CD8-positive, alpha-beta memory T cell (primary cell): ENCODE results near the gene DNAH14. TPM values are rescaled to one million over a fixed set of nuclear protein-coding genes. Genes with fewer than 3 reads are reported as not detected.

ENCODE experiments used
- CTCF ChIA-PET: fragments of 350-600 bp; sonication (Branson Sonifier 250); formaldehyde crosslinking; loops from one replicate; lab custom pipeline; 2021; ENCODE audit warnings: antibody characterized with exemption; lab: Charles Lee
- POLR2A ChIA-PET: fragments of 350-600 bp; sonication (Branson Sonifier 250); formaldehyde crosslinking; loops from one replicate; lab custom pipeline; 2021; ENCODE audit warnings: antibody characterized with exemption; lab: Charles Lee
- DNase-seq, 5 donors: peaks; one replicate each; pipeline versions ENCODE4 v3.0.0 to v3.0.0-alpha.2; 2020 to 2022; ENCODE audit warnings: mixed read lengths in 1 of 5
- H3K27ac ChIP-seq: one replicate; pipeline ENCODE4 v1.7.0; 2013; ENCODE audit warnings: low read depth, mild to moderate bottlenecking, low read length, moderate library complexity
- H3K27me3 ChIP-seq: 2 replicates; pipeline ENCODE4 v1.7.0; 2013; ENCODE audit warnings: low read length, mild to moderate bottlenecking; ENCODE audit not compliant: insufficient read depth, poor library complexity, severe bottlenecking
- H3K36me3 ChIP-seq: 2 replicates; pipeline ENCODE4 v1.7.0; 2013; ENCODE audit warnings: mild to moderate bottlenecking, low read length, moderate library complexity; ENCODE audit not compliant: insufficient read depth
- H3K4me1 ChIP-seq: 2 replicates; pipeline ENCODE4 v1.7.0; 2013; ENCODE audit warnings: mild to moderate bottlenecking, low read length, moderate library complexity; ENCODE audit not compliant: insufficient read depth
- H3K4me3 ChIP-seq: 2 replicates; pipeline ENCODE4 v1.7.0; 2013; ENCODE audit warnings: mild to moderate bottlenecking, low read length
- H3K9me3 ChIP-seq: 2 replicates; pipeline ENCODE4 v1.7.0; 2013; ENCODE audit warnings: mild to moderate bottlenecking, low read length
- H3K27ac Mint-ChIP-seq, 8 donors: one replicate each; pipeline ENCODE4 v1.8.0; 2020 to 2021; ENCODE audit warnings: mixed read lengths in 8 of 8, mild to moderate bottlenecking in 6 of 8, inconsistent platforms in 3 of 8, moderate library complexity in 3 of 8
- H3K27me3 Mint-ChIP-seq, 2 donors: one replicate each; pipeline ENCODE4 v1.8.0; 2020 to 2021; ENCODE audit warnings: mixed read lengths in 2 of 2, mild to moderate bottlenecking in 1 of 2, moderate library complexity in 1 of 2
- H3K36me3 Mint-ChIP-seq, 3 donors: one replicate each; pipeline ENCODE4 v1.8.0; 2020 to 2021; ENCODE audit warnings: mixed read lengths in 3 of 3, inconsistent platforms in 1 of 3, mild to moderate bottlenecking in 1 of 3
- H3K4me1 Mint-ChIP-seq, 3 donors: one replicate each; pipeline ENCODE4 v1.8.0; 2020 to 2021; ENCODE audit warnings: mixed read lengths in 3 of 3, inconsistent platforms in 1 of 3, mild to moderate bottlenecking in 1 of 3
- H3K4me3 Mint-ChIP-seq, 7 donors: one replicate each; pipeline ENCODE4 v1.8.0; 2020 to 2021; ENCODE audit warnings: mixed read lengths in 7 of 7, mild to moderate bottlenecking in 6 of 7, moderate library complexity in 4 of 7, inconsistent platforms in 2 of 7
- H3K9me3 Mint-ChIP-seq, 5 donors: one replicate each; pipeline ENCODE4 v1.8.0; 2020 to 2022; ENCODE audit warnings: mixed read lengths in 5 of 5, mild to moderate bottlenecking in 3 of 5, moderate library complexity in 2 of 5, inconsistent platforms in 1 of 5
- polyA plus RNA-seq: library from polyadenylated mRNA; unstranded; fragments of 300-500 nt; fragmentation: Illumina TruSeq; gene quantifications from one replicate; pipeline ENCODE4 v1.2.3, GENCODE V29; 2021
- total RNA-seq, 2 experiments: library from RNA; stranded (reverse); gene quantifications; one replicate each; pipeline ENCODE4 v1.2.3, GENCODE V29; 2021

DNAH14 gene
- total and polyA plus RNA-seq, 3 experiments from 2014 or later = 0.26 TPM; not detected in 2

DNA sequence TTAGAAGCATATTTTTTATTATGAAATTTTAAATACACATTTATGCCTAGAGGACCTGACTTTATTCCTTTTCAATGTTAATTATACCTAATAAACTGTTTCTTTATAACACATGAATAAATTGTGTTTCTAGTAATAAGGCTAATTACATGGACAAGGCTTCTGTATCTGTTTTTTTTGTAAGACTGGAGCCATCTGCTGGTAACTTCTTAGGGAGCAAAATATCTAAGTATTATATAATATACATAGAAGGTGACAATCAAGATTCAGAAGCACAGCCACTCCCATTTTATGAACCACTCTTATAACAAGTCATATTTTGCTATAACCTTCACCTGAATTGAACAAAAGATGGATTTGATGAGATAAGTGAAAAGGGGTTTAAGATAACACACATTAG lies 414.1 kb downstream of the DNAH14 start:
- no peak for DNase-seq
- no peaks in the 10 kb centered on the region for H3K9me3 ChIP-seq
- POLR2A ChIA-PET = no interaction called here
- peaks cover 0 to 8% (median 2%) of the 10 kb centered on the region in 3 donors for H3K4me1 Mint-ChIP-seq
- H3K27me3 ChIP-seq = peaks cover 3% of the 10 kb centered on the region
- peaks cover 6 to 15% (median 13%) of the 10 kb centered on the region in 5 donors for H3K9me3 Mint-ChIP-seq
- peaks cover 0 to 12% (median 0%) of the 10 kb centered on the region in 3 donors for H3K36me3 Mint-ChIP-seq
- CTCF ChIA-PET = no interaction called here
- no peak overlapping the region for H3K27ac ChIP-seq
- peaks cover 15 to 69% of the 10 kb centered on the region in 2 donors for H3K27me3 Mint-ChIP-seq
- H3K36me3 ChIP-seq = no peaks in the 10 kb centered on the region
- H3K4me1 ChIP-seq = no peaks in the 10 kb centered on the region
- H3K4me3 Mint-ChIP-seq = no peak overlapping the region
- no peak overlapping the region for H3K27ac Mint-ChIP-seq
- H3K4me3 ChIP-seq = no peak overlapping the region

DNA sequence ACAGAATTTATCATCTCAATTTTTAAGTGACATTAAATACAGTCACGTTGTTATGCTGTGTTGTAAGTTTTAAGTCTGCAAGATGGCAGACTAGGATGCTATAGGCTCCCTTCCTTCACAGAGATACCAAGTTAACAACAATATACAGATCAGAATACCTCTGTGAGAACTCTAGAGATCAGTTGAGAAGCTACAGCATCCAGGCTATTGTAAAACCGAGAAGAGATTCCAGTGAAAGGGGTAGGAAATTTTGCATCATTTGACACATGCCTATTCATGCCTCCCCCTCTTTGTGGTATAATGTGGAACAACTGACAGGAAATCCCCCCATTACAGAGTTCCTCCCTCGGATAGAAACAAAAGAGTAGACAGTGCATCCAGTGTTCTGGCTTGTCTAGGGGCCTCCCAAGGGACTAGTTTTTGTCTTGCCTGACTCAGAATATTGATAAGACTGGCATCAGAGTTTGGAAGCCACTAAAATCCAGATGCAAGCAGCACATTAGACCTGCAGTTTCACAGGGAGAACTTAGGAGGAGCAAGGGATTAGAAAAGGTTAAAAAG lies 417.7 kb downstream of the DNAH14 start:
- Mint-ChIP-seq H3K4me1 (peaks cover 0 to 8% (median 2%) of the 10 kb centered on the region in 3 donors), H3K27me3 (peaks cover 21 to 73% of the 10 kb centered on the region in 2 donors), H3K4me3 (no peak overlapping the region), H3K36me3 (peaks cover 0 to 12% (median 0%) of the 10 kb centered on the region in 3 donors), H3K27ac (no peak overlapping the region), H3K9me3 (peaks cover 6 to 18% (median 15%) of the 10 kb centered on the region in 5 donors)
- H3K9me3 ChIP-seq = no peaks in the 10 kb centered on the region
- POLR2A ChIA-PET = no interaction called here
- H3K4me1 ChIP-seq = no peaks in the 10 kb centered on the region
- CTCF ChIA-PET = no interaction called here
- DNase-seq = no peak
- H3K27ac ChIP-seq = no peak overlapping the region
- H3K36me3 ChIP-seq = no peaks in the 10 kb centered on the region
- H3K27me3 ChIP-seq = no peaks in the 10 kb centered on the region
- H3K4me3 ChIP-seq = no peak overlapping the region

- Histone ChIP-seq H3K9me3 (no peaks in the 10 kb centered on the region), H3K4me3 (no peak overlapping the region), H3K36me3 (no peaks in the 10 kb centered on the region), H3K27me3 (no peaks in the 10 kb centered on the region), H3K27ac (no peak overlapping the region), H3K4me1 (no peaks in the 10 kb centered on the region)
- no peak for DNase-seq
- Mint-ChIP-seq H3K9me3 (peaks cover 6 to 18% (median 15%) of the 10 kb centered on the region in 5 donors), H3K4me1 (no peaks in the 10 kb centered on the region), H3K27ac (no peak overlapping the region), H3K4me3 (no peak overlapping the region), H3K27me3 (peaks cover 24 to 67% of the 10 kb centered on the region in 2 donors), H3K36me3 (peaks cover 0 to 12% (median 0%) of the 10 kb centered on the region in 3 donors)
- ChIA-PET CTCF (no interaction called here), POLR2A (no interaction called here)
Observed at GRCh38 chr1:225348400-225348799, 418.9 kb downstream of the DNAH14 start.

GRCh38 chr1:225349826-225350225 lies 420.4 kb downstream of the DNAH14 start:
- H3K27me3 ChIP-seq = no peaks in the 10 kb centered on the region
- Mint-ChIP-seq H3K4me3 (no peak overlapping the region), H3K36me3 (peaks cover 0 to 12% (median 0%) of the 10 kb centered on the region in 3 donors), H3K27ac (no peak overlapping the region), H3K27me3 (peaks cover 23 to 62% of the 10 kb centered on the region in 2 donors), H3K9me3 (peaks cover 6 to 18% (median 15%) of the 10 kb centered on the region in 5 donors), H3K4me1 (no peaks in the 10 kb centered on the region)
- H3K9me3 ChIP-seq = no peaks in the 10 kb centered on the region
- CTCF ChIA-PET = no interaction called here
- POLR2A ChIA-PET = no interaction called here
- no peak overlapping the region for H3K4me3 ChIP-seq
- H3K27ac ChIP-seq = no peak overlapping the region
- H3K4me1 ChIP-seq = no peaks in the 10 kb centered on the region
- no peaks in the 10 kb centered on the region for H3K36me3 ChIP-seq
- DNase-seq = no peak

DNA sequence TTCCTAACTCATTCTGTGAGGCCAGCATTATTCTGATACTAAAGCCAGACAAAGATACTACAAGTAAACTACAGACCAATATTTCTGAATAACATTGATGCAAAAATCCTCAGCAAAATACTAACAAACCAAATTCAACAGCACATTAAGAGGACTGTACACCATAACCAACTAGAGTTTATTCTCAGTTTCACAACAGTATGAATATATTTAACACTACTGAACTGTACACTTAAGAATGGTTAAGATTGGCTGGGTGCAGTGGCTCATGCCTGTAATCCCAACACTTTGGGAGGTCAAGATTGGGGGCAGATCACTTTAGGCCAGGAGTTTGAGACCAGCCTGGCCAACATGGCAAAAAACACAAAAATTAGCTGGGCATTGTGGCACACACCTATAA lies 421.4 kb downstream of the DNAH14 start:
- CTCF ChIA-PET = no interaction called here

GRCh38 chr1:225354906-225355305 lies 425.4 kb downstream of the DNAH14 start:
- POLR2A ChIA-PET = no interaction called here
- H3K27me3 Mint-ChIP-seq = peaks cover 19 to 54% of the 10 kb centered on the region in 2 donors
- CTCF ChIA-PET = no interaction called here

More for the DNA sequence above, 421.4 kb downstream of the DNAH14 start:
- Histone ChIP-seq H3K4me3 (no peak overlapping the region), H3K9me3 (no peaks in the 10 kb centered on the region), H3K36me3 (no peaks in the 10 kb centered on the region), H3K27ac (no peak overlapping the region), H3K27me3 (no peaks in the 10 kb centered on the region), H3K4me1 (no peaks in the 10 kb centered on the region)
- Mint-ChIP-seq H3K27ac (no peak overlapping the region), H3K36me3 (peaks cover 0 to 12% (median 0%) of the 10 kb centered on the region in 3 donors), H3K9me3 (peaks cover 6 to 18% (median 15%) of the 10 kb centered on the region in 5 donors), H3K4me1 (no peaks in the 10 kb centered on the region), H3K27me3 (peaks cover 17 to 59% of the 10 kb centered on the region in 2 donors), H3K4me3 (no peak overlapping the region)
- POLR2A ChIA-PET = no interaction called here
- no peak for DNase-seq

DNA sequence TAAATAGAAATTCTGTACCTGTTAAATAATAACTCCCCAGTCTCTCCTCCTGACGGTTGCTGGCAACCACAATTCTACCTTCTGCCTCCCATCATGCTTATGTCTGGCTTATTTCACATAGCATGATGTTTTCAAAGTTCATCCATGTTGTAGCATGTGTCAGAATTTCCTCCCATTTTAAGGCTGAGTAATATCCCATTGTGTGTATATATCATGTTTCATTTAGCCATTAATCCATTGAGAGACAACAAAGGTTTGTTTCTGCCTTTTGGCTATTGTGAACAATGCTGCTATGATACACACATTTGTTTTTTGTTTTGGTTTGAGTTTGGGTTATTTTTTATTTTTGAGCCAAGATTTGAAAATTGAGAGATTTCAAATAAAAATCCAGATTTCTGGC lies 426.4 kb downstream of the DNAH14 start:
- H3K4me3 ChIP-seq = no peak overlapping the region
- no peak for DNase-seq

More at GRCh38 chr1:225354906-225355305, 425.4 kb downstream of the DNAH14 start:
- H3K9me3 Mint-ChIP-seq = no peaks in the 10 kb centered on the region
- no peak overlapping the region for H3K27ac Mint-ChIP-seq
- Histone ChIP-seq H3K27ac (no peak overlapping the region), H3K27me3 (no peaks in the 10 kb centered on the region), H3K4me1 (no peaks in the 10 kb centered on the region), H3K9me3 (no peaks in the 10 kb centered on the region), H3K4me3 (no peak overlapping the region), H3K36me3 (no peaks in the 10 kb centered on the region)
- no peaks in the 10 kb centered on the region for H3K4me1 Mint-ChIP-seq
- no peaks in the 10 kb centered on the region for H3K36me3 Mint-ChIP-seq
- H3K4me3 Mint-ChIP-seq = no peak overlapping the region
- no peak for DNase-seq

GRCh38 chr1:225360119-225360518 lies 430.6 kb downstream of the DNAH14 start:
- Mint-ChIP-seq H3K27ac (no peak overlapping the region), H3K36me3 (no peaks in the 10 kb centered on the region)
- POLR2A ChIA-PET = no interaction called here

More for the DNA sequence above, 426.4 kb downstream of the DNAH14 start:
- no peaks in the 10 kb centered on the region for H3K9me3 Mint-ChIP-seq
- H3K27ac Mint-ChIP-seq = no peak overlapping the region
- H3K4me1 ChIP-seq = no peaks in the 10 kb centered on the region
- no peaks in the 10 kb centered on the region for H3K36me3 ChIP-seq
- H3K4me3 Mint-ChIP-seq = no peak overlapping the region
- ChIA-PET POLR2A (no interaction called here), CTCF (no interaction called here)
- no peak overlapping the region for H3K27ac ChIP-seq
- no peaks in the 10 kb centered on the region for H3K9me3 ChIP-seq
- H3K27me3 ChIP-seq = no peaks in the 10 kb centered on the region
- no peaks in the 10 kb centered on the region for H3K36me3 Mint-ChIP-seq
- no peaks in the 10 kb centered on the region for H3K4me1 Mint-ChIP-seq
- peaks cover 19 to 55% of the 10 kb centered on the region in 2 donors for H3K27me3 Mint-ChIP-seq

More at GRCh38 chr1:225360119-225360518, 430.6 kb downstream of the DNAH14 start:
- H3K27ac ChIP-seq = no peak overlapping the region
- Mint-ChIP-seq H3K27me3 (peaks cover 12 to 44% of the 10 kb centered on the region in 2 donors), H3K4me1 (peaks cover 0 to 2% (median 0%) of the 10 kb centered on the region in 3 donors), H3K4me3 (no peak overlapping the region), H3K9me3 (no peaks in the 10 kb centered on the region)
- H3K9me3 ChIP-seq = no peaks in the 10 kb centered on the region
- H3K4me1 ChIP-seq = no peaks in the 10 kb centered on the region
- CTCF ChIA-PET = no interaction called here
- no peak overlapping the region for H3K4me3 ChIP-seq
- no peaks in the 10 kb centered on the region for H3K36me3 ChIP-seq
- no peaks in the 10 kb centered on the region for H3K27me3 ChIP-seq
- DNase-seq = no peak
